ENCODE results near the gene NR3C1.
"Not testable (repeated sequence)": the region's sequence is repeated elsewhere in the genome, so short reads cannot be mapped to it uniquely, and the experiment has no call there.

Gene NR3C1

DNA sequence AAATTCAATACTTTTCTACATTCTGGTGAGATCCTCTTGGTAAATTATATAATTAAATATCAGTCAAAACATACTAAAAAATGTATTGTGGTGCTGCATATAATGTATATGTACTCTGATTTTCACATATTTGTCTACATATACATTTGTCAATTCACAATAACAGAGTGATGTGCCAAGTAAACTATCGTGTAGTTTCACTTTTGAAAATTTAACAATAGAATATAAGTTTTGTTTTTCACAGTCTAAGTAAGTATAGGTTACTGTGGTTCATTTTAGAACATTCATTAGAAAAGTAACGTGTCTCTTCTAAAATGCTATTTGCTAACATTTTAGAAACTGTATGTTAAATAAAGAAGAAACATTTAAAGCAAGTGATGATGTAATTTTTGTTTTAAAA is 73.6 kb downstream of the NR3C1 start:
- DNase-seq: no peak

DNA sequence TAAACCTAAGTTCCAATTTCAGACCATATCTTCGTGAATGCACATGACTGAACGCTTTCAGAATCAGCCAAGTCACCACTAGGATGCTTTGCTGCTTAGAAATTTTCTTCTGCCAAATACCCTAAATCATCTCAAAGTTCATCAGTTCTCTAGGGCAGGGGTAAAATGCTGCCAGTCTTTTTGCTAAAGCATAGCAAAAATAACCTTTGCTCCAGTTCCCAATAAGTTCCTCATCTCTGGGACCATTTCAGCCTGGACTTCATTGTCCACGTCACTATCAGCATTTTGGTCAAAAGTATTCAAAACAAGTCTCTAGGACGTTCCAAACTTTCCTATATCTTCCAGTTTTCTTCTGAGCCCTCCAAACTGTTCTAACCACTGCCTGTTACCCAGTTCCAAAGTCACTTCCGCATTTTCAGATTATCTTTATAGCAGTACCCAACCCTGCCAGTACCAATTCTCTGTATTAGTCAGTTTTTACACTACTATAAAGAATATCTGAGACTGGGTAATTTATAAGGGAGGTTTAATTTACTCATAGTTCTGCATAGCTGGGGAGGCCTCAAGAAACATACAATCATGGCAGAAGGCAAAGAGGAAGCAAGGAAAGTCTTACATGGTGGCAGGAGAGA is 74.8 kb downstream of the NR3C1 start:
- no peak for DNase-seq

DNA sequence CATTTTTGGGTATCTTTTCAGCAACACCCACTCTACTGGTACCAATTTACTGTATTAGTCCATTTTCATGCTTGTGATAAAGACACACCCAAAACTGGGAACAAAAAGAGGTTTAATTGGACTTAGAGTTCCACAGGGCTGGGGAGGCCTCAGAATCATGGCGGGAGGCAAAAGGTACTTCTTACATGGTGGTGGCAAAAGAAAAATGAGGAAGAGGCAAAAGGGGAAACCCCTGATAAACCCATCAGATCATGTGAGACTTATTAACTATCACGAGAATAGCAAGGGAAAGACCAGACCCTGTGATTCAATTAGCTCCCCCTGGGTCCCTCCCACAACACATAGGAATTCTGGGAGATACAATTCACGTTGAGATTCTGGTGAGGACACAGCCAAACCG is 78.4 kb downstream of the NR3C1 start:
- DNase-seq: not testable (repeated sequence)

DNA sequence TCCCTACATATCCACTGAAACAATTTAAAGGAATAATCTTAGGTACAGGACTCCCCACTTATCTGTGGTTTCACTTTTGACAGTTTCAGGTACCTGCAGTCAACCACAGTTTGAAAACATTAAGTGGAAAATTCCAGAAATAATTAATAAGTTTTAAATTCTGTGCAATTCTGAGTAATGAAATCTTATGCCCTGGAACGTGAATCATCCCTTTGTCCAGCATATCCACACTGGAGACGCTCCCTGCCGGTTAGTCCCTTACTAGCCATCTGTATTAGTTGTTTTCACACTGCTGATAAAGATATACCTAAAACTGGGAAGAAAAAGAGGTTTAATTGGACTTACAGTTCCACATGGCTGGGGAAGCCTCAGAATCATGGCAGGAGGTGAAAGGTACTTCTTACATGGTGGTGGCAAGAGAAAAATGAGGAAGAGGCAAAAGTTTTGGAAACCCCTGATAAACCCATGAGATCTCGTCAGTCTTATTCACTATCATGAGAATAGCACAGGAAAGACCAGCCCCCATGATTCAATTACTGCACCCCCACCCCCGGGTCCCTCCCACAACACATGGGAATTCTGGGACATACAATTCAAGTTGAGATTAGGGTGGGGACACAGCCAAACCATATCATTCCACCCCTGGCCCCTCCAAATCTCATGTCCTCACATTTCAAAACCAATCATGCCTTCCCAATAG is 80.4 kb downstream of the NR3C1 start:
- not testable (repeated sequence) for DNase-seq

DNA sequence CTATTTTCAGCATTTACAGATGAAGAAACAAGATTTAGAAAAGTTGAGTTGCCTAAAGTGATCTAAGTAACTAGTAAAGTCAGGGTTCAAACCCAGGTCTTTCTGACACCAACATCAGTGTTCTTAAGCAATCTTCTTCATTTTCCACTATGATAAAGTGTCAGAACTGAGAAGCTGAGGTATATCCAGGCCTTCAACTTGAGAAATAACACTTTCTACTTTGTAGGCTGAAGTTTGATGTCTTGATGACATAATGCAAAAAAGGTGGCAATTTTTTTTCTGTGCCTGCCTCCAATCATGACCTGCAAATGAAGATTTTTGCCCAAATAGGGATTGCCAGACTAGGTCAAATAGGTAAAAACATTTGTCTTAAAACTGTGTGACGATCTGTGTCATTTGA is 81.3 kb downstream of the NR3C1 start:
- no peak for DNase-seq

DNA sequence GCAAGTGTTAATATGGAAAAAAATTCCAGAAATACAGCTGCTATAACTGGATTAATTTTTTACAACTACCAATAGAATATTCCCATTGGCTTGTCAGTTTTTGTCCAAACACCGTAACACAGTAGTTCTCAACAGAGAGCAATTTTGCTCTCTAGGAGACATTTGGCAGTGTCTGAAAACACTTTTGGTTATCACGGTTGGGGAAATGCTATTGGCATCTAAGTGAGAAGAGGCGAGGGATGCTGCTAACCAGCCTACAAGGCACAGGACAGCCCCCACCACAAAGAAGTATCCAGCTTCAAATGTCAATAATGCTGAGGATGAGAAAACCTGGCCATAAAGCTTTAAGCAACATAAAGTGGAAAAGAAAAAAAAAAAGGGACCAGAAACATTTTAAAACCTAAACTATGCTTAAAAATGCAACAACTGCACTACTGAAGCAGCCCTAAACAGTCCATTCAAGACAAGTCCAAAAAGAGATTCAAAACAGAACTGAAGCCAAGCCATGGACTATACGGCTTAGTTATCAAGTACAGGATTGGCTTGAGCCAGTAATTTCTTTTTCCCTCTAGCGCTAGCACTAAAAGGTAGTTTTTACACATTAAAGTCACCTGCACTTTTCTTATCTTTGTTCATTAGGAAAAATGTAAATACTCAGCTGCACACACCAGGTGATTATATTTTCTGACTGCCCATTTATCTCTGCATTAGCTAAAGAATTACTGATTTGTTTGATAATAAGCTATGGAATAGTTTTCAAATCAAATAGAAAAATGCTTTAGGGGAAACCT is 83.9 kb downstream of the NR3C1 start:
- DNase-seq: no peak

DNA sequence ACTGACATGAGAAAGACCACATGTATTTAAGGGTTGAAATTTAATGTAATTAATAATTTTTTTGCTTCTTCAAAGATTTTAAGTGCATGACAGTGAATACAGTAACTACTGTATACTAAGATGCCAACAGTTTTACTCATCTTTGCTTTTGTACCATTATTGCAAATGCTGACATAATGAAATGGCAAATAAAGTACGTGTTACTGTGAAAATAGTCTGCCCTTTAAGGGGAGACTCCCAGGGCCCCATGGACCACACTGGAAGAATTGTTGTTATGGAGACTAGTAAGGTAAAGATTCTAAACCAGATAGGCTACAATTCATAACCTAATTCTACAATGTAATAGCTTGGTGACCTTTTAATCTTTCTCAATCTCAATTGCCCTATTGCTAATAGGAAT is 84.7 kb downstream of the NR3C1 start:
- no peak for DNase-seq

DNA sequence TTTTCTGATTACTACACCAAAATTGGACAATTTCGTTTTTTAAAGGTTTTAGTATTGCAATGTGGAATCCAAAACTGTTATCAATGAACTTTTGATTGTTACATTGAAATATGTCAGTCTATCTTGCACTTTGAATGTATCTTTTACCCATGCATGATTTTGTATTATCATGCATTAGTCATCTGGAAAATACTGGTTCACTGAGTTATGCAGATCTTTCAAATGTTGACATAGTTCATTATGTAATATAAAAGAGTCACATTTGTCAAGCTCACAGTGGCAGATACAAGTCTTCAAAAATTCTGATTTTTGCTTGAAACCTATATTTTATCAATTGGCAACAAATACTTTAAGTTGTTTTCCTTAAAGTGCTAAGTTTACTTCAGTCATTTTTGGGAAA is 85.2 kb downstream of the NR3C1 start:
- no peak for DNase-seq

DNA sequence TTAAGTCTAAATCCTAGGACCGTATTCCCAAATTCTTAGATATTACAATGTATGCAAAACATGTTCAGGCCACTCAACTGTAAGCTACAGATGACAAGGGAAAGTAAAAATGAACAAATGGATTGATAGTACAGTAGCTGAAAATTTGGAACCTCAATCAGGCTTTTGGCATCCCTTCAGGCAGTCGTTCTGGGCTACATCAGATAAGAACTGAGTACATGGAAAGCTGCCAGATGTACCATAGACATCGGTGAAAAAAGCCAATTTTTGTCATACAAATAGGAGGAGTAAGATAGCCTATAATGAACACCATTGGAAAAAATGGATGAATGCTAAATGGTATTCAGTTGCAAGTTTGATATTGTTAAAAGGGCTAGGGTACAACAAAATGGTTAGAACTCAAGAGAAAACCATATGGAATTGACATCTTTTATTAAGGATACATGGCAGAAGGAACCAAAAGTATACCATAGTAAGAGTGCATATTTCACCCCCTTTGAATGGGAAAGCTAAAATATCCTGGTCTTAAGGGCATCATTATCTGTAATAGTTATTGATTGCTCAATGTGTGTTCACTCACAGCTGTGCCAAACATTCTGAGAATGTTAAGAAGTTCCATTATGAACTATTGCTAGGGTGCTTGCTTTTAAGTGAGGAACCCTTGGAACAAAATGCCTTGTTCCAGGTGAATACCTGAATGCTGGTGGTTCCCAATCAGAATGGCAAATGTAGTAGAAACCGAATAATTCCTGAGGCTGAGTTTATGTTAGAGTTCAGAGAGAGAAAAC is 86.4 kb downstream of the NR3C1 start:
- DNase-seq: no peak

DNA sequence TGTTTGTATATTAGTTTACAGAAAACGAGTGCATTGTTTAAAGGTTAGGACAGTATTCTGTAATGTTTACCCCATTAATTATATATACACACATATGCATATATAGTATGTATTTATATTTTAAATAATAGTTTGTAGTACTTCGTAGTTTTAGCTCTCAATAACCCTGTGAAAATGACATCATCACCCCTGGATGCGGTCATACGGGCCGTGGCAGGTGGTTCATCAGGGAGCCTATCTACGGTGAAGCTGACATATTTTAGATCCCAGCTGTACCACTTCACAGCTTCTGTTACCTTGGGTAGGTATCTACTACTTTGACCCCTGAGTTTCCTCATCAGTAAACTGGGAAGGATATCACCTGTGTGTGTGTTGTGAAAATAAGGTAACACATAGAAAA is 87.1 kb downstream of the NR3C1 start:
- no peak for DNase-seq

DNA sequence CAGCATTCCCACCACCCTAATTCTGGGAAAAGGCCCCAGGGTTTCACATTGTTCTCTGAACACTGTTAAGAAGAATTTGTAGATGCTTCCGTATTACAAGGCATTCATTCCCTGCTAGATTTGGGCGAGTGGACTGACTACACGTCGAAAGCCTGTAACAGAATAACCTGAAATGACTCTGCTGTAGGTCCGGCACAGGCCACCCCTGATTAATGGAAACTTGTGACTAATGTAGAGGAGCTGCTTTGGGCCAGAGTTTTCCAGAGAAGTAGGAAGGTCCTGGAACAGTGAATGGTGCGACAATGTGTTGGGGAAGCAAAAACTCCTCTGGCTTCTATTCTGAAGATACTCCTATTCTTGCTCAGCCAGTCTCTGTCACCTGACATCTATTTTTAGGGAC is 87.6 kb downstream of the NR3C1 start:
- DNase-seq: no peak

DNA sequence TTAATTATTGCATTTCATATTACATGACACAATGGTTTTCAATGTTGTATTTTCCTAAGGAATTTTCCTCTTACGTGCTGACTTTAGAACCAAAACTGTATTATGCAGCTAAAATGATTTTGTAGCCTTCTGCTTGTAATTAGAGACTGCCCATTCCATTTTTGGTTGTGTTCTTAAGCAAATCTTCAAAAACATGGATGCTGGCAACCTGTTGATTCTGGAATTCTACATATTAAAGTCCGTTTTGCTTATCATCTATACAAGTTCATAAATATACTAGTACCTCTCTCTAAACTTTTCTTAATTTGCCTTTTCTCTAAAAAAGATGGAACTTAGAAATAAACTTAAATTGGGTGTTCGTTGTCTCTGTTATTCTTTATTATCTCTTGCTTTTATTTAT is 88.3 kb downstream of the NR3C1 start:
- no peak for DNase-seq

DNA sequence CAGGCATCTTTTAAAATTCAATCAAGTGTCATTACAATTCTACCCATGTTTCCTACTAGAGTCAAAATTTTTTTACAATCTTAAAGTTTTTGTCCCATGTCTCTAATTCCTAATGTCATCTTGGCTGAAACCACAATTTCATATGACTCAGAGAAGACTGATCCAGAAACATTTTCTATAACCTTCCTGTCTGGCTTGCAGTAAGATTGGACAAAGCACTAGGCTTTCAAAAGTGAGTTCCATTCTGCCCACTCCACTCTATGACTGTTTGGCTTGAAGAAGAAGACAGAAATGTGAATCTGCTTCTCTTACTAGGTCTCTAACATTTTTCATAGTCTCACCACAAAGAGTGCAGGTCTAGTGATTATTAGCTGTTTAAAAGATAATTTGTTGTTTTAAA is 88.8 kb downstream of the NR3C1 start:
- peak; percentile 83 for DNase-seq

DNA sequence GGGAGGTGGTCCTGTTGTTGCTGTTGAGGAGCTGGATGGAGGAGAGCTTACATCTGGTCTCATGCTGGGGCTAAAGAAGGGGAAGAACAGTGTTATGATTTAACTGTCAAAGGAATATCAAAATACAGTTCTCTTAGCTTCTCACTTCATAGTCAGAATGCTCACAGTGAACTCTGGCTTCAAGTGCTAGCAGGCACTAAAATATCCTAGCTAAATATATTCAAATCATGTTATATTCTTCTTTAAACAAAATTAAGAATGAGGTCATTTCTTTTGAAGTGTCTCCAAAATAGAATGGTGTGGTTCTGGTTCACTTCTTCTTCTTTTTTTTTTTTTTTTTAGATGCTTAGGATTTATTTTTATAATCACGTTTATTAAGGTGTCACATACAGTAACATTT is 89.4 kb downstream of the NR3C1 start:
- DNase-seq: no peak

DNA sequence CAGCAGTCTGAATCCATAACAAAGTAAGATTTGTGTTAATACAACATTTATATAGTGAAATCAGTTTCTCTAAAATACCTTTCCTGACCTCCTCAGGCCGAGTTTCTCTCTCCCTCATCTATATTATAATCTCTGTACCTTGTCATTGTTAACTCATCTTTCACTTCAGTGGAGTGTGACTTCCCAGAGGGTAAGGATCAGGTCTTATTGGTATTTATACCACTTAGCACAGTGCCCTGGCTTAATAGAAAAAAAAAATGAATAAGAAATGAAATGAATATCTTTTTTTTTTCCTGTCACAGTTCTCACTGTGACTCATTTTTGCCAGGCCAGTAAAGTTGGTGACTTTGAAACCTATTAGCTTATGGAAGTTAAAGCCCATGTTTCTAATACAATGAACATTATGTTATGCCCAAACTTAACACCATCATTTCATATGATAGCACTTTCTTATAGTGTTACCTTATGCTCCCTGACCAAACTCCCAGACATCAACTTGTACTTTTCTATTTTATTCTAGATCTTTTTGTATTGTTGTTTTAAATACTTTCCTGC is 90.1 kb downstream of the NR3C1 start:
- DNase-seq: no peak

DNA sequence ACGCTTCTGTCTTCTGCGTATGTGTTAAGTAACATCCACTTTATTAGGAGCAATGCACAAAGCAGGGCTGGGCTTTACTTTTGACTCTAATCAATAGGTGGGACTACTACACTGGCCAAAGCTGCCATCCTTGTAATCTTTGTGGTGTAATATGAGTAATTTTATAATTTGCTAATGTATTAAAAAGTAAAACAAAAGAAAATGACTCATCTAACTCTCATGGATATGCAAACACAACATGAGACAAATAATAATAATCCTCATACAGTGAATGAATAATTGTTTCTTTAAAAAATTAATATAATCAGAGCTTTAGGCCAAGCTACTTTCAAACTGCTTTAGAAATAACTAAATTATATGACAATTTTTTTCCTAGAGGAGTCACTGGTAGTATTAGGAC is 90.7 kb downstream of the NR3C1 start:
- no peak for DNase-seq

DNA sequence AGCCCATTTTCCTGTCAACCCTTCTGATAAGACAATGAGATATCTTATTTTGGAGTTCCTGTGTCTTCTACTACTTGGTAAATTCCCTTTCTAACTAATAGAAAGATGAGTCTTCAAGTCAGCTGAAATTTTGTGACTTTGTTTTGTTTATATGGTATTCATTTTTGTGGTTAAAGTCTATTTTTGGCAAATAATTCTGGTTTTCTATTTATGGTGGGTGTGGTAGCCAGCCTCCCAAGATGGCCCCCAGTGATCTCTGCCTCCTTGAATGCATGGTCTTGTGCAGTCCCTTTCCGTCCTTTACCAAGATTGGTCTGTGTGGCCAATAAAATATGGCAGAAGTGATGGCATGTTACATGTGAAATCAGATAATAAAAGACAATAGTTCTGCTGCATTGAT is 91.5 kb downstream of the NR3C1 start:
- no peak for DNase-seq

DNA sequence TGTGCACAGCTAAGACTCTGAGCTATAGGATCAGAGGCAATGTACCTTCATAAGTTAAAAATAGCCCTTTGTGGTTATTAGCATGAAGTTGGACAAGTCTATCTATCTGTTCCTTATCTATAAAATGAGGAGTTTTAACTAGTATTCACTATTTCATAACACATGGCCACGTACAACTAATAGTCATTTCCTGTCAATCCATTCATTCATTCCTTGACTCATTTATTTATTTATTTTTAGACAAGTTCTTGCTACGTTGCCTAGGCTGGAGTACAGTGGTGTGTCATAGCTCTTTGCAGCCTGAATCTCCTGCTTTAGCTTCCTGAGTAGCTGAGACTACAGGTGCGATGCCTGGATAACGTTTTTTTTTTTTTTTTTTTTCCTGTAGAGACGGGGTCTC is 92.1 kb downstream of the NR3C1 start:
- peak; percentile 68 for DNase-seq

DNA sequence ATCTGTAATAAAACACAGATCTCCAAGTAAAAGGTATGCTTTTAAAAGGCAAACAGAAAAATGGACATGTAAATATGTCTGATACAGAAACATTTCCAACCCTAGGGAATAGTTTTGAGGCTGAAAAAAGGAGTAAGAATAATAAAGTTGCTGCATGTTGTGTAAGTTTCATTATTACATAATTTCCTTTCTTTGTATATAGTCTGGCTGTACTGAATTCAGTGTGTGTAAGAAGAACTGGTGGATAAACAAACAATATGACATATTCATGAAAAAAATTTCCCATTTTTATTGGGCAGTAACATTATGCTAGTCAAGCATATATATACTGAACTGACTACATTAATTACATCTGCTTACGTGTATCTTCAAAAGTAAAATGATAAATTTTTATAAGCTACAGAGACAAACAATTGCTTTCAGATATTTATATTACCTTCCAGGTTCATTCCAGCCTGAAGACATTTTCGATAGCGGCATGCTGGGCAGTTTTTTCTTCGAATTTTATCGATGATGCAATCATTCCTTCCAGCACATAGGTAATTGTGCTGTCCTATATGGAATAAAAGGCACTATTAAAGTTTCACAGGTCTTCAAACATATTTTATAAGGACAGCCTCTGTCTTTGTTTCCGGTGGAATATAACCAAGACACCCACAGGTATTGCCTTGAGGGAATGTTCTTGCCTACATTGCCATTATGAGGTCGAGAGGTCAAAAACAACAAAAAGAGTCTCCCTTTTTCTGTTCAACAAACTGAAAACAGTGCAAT is 93.6 kb downstream of the NR3C1 start:
- no peak for DNase-seq

DNA sequence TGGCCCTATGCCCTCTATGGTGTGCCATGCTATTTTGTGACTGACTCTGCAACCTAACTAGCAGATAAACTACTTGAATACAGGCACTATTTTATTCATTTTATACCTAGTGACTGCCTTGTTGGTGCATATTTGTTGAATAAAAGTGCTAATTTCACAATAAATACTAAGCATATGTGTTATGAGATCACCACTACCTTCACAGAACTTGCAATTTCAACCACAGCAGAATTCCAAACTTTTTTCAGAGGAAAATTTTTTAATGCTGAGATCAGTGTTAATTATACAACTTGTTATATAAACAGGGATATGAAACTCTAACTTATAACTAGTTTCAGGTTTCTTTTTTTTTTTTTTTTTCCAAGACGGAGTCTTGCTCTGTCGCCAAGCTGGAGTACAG is 94.8 kb downstream of the NR3C1 start:
- peak; percentile 46 for DNase-seq

DNA sequence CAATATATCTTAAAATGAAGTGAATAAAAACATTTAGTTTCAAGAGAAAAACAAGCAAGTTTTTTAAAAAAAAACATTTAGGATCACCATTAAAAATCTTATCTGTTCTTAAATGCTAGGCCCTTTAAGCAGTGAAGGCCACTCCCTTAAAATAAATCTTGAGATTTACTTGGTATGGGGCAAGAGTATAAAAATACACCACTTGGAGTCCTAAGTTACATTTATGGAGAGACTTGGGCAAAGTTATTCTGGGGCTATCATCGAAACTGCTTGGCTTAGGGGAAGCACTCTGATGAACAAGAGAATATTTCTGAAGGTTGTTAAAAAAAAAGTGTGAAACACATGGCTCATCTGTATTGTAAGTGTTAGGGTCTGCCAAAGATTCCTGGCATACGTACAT is 97.4 kb downstream of the NR3C1 start:
- DNase-seq: no peak

DNA sequence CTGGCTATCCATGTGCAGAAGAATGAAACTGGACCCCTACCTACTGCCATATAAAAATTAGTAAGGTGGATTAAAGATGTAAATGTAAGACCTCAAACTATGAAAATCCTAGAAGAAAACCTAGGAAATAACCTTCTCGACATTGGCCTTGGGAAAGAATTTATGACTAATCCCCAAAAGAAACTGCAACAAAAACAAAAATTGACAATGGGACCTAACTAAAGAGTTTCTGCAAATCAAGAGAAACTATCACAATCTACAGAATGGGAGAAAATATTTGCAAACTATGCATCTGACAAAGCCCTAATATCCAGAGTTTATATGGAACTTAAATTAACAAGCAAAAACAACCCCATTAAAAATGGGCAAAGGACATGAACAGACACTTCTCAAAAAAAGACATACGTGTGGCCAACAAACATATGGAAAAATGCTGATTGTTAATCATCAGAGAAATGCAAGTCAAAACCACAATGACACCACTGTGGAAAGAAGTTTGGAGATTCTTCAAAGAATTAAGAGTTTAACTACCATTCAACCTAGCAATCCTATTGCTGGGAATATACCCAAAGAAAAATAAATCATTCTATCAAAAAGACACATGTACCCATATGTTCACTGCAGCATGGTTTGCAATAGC is 98.5 kb downstream of the NR3C1 start:
- DNase-seq: peak; percentile 72
